ENCODE data around the gene SUN2.

GRCh38 chr22:38784856-38785255, 29.1 kb upstream of the SUN2 start:
- TF ChIP-seq ZFX (IDR thresholded peaks at IDR 0.05), result no peak
- TF ChIP-seq CTCF (conservative IDR thresholded peaks at IDR 0.05), result no peak

Measured in C4-2B (cell line).